WTC11 (cell line): ENCODE measurements around the gene CEP170B. TPM values are rescaled to one million over a fixed set of nuclear protein-coding genes. Genes with fewer than 3 reads are reported as not detected.

Experiments
- ATAC-seq: fragments of 200-7000 bp; cut with Tn5 transposase; 2 replicates; pipeline ENCODE4 v1.10.0; 2021; ENCODE audit warnings: mild to moderate bottlenecking, moderate library complexity
- CTCF ChIA-PET: fragments of 300-600 bp; sonication (Branson Sonifier 250); formaldehyde crosslinking; loops from one replicate; lab custom pipeline; 2021; ENCODE audit warnings: antibody characterized with exemption; lab: Charles Lee
- POLR2A ChIA-PET: fragments of 350-600 bp; sonication (Branson Sonifier 250); formaldehyde crosslinking; loops from one replicate; lab custom pipeline; 2021; ENCODE audit warnings: antibody characterized with exemption; lab: Charles Lee
- DNase-seq: peaks from one replicate; pipeline ENCODE4 v3.0.0; 2021; ENCODE audit warnings: low spot score
- H3K27ac Mint-ChIP-seq: 2 replicates; pipeline ENCODE4 v1.8.0; 2021; ENCODE audit warnings: mixed read lengths
- H3K27me3 Mint-ChIP-seq: 2 replicates; pipeline ENCODE4 v1.8.0; 2021; ENCODE audit warnings: low read depth, mild to moderate bottlenecking, moderate library complexity, mixed read lengths
- H3K36me3 Mint-ChIP-seq: 2 replicates; pipeline ENCODE4 v1.8.0; 2021; ENCODE audit warnings: mixed read lengths
- H3K4me1 Mint-ChIP-seq: 2 replicates; pipeline ENCODE4 v1.8.0; 2022; ENCODE audit warnings: mixed read lengths
- H3K4me3 Mint-ChIP-seq: 2 replicates; pipeline ENCODE4 v1.8.0; 2021; ENCODE audit warnings: mild to moderate bottlenecking, moderate library complexity, mixed read lengths
- H3K9me3 Mint-ChIP-seq: 2 replicates; pipeline ENCODE4 v1.8.0; 2021; ENCODE audit warnings: mixed read lengths
- EMX1 ChIP-seq: fragments of 250-450 bp; sonication (Bioruptor Pico); IDR thresholded peaks from 2 replicates; pipeline ENCODE4 v1.8.0; 2021; ENCODE audit warnings: mild to moderate bottlenecking
- ETV6 ChIP-seq: sonication (generic); formaldehyde crosslinking; IDR thresholded peaks from 2 replicates; pipeline ENCODE4 v1.8.1; 2022; ENCODE audit warnings: mild to moderate bottlenecking, missing genetic modification reagents
- FOXK1 ChIP-seq: sonication (generic); formaldehyde crosslinking; IDR thresholded peaks from 2 replicates; pipeline ENCODE4 v1.8.0; 2022; ENCODE audit warnings: mild to moderate bottlenecking, moderate library complexity, missing genetic modification reagents
- GABPB1 ChIP-seq: sonication (generic); formaldehyde crosslinking; IDR thresholded peaks from 2 replicates; pipeline ENCODE4 v1.8.1; 2023; ENCODE audit warnings: mild to moderate bottlenecking, missing genetic modification reagents
- GTF2I ChIP-seq: fragments of 250-450 bp; sonication (Bioruptor Pico); conservative IDR thresholded peaks from 2 replicates; pipeline ENCODE4 v1.4.0; 2021; ENCODE audit warnings: mild to moderate bottlenecking
- HMGA2 ChIP-seq: fragments of 250-450 bp; sonication (Bioruptor Pico); IDR thresholded peaks from 2 replicates; pipeline ENCODE4 v1.4.0; 2021; ENCODE audit warnings: mild to moderate bottlenecking, moderate library complexity
- IRF2 ChIP-seq: sonication (generic); formaldehyde crosslinking; IDR thresholded peaks from 2 replicates; pipeline ENCODE4 v1.8.0; 2022; ENCODE audit warnings: low read depth, missing genetic modification reagents, borderline replicate concordance
- MXD4 ChIP-seq: fragments of 250-450 bp; sonication (Bioruptor Pico); IDR thresholded peaks from 2 replicates; pipeline ENCODE4 v1.8.0; 2021; ENCODE audit warnings: mild to moderate bottlenecking, moderate library complexity, borderline replicate concordance
- MYBL2 ChIP-seq: sonication (generic); formaldehyde crosslinking; IDR thresholded peaks from 2 replicates; pipeline ENCODE4 v1.8.1; 2023; ENCODE audit warnings: mild to moderate bottlenecking, moderate library complexity, missing genetic modification reagents
- NFE2L1 ChIP-seq: sonication (generic); formaldehyde crosslinking; IDR thresholded peaks from 2 replicates; pipeline ENCODE4 v1.8.1; 2023; ENCODE audit warnings: missing genetic modification reagents
- NFYB ChIP-seq: sonication (generic); formaldehyde crosslinking; conservative IDR thresholded peaks from 2 replicates; pipeline ENCODE4 v1.8.0; 2022; ENCODE audit warnings: low read depth, missing genetic modification reagents
- TEAD4 ChIP-seq: sonication (generic); formaldehyde crosslinking; IDR thresholded peaks from 2 replicates; pipeline ENCODE4 v1.8.0; 2022; ENCODE audit warnings: mild to moderate bottlenecking, missing genetic modification reagents
- ZNF219 ChIP-seq: sonication (generic); formaldehyde crosslinking; IDR thresholded peaks from 2 replicates; pipeline ENCODE4 v1.8.0; 2023; ENCODE audit warnings: missing genetic modification reagents, mild to moderate bottlenecking, borderline replicate concordance
- ZNF232 ChIP-seq: sonication (generic); formaldehyde crosslinking; IDR thresholded peaks from 2 replicates; pipeline ENCODE4 v1.8.0; 2022; ENCODE audit warnings: mild to moderate bottlenecking, missing genetic modification reagents
- ZNF416 ChIP-seq: fragments of 250-450 bp; sonication (Bioruptor Pico); IDR thresholded peaks from 2 replicates; pipeline ENCODE4 v1.9.0; 2021; ENCODE audit warnings: mild to moderate bottlenecking, inconsistent platforms
- ZNF671 ChIP-seq: fragments of 250-450 bp; sonication (Bioruptor Pico); IDR thresholded peaks from 2 replicates; pipeline ENCODE4 v1.8.0; 2021; ENCODE audit warnings: mild to moderate bottlenecking
- total RNA-seq: library from RNA; stranded (reverse); gene quantifications from 3 replicates; pipeline ENCODE4 v1.2.3, GENCODE V29; 2021
- TF ChIP-seq, protein P1 (sequence below): sonication (generic); formaldehyde crosslinking; IDR thresholded peaks from 2 replicates; pipeline ENCODE4 v1.8.1; 2022; ENCODE audit warnings: low read depth, missing genetic modification reagents, borderline replicate concordance
- TF ChIP-seq, protein P2 (sequence below): sonication (generic); formaldehyde crosslinking; IDR thresholded peaks from 2 replicates; pipeline ENCODE4 v1.8.0; 2022; ENCODE audit warnings: mild to moderate bottlenecking, missing genetic modification reagents
- TF ChIP-seq, protein P3 (sequence below): fragments of 250-450 bp; sonication (Bioruptor Pico); IDR thresholded peaks from 2 replicates; pipeline ENCODE4 v1.9.0; 2021; ENCODE audit warnings: moderate library complexity, mild to moderate bottlenecking, inconsistent platforms, borderline replicate concordance

CEP170B gene
- total RNA-seq, 1 experiment from 2014 or later = 47.0 TPM

DNA sequence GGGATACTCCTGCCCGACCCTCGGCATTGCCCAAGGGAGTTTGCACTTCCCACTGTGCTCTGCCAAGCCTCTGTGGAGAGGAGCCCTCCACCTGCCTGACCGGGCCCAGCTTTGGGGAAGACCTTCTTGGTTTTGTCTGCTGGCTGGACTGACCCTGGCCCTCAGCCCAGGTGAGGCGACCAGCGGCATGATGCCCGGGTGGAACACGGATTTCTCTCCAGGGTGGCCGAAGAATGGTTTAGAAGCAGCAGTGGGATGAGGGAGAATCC is 48.5 kb upstream of the CEP170B start:
- TF ChIP-seq ZNF671 (CRISPR knock-in tag) (no peak), ZNF219 (CRISPR knock-in tag) (no peak), FOXK1 (no peak), NFYB (no peak)
- TF ChIP-seq, all 79 proteins: peak for 0
- no peaks in the 10 kb centered on the region; the same call in 1 of the 2 replicates for H3K36me3 Mint-ChIP-seq
- H3K4me1 Mint-ChIP-seq = peaks cover 20% of the 10 kb centered on the region
- H3K9me3 Mint-ChIP-seq = no peaks in the 10 kb centered on the region
- ATAC-seq (no peak), DNase-seq (no peak)
- H3K27ac Mint-ChIP-seq = peak overlapping the region; percentile 78; the same call in 1 of the 2 replicates
- CTCF ChIA-PET = no interaction called here
- POLR2A ChIA-PET = no interaction called here
- H3K4me3 Mint-ChIP-seq = peak overlapping the region; percentile 91
- peaks cover 2% of the 10 kb centered on the region; the same call in 1 of the 2 replicates for H3K27me3 Mint-ChIP-seq

DNA sequence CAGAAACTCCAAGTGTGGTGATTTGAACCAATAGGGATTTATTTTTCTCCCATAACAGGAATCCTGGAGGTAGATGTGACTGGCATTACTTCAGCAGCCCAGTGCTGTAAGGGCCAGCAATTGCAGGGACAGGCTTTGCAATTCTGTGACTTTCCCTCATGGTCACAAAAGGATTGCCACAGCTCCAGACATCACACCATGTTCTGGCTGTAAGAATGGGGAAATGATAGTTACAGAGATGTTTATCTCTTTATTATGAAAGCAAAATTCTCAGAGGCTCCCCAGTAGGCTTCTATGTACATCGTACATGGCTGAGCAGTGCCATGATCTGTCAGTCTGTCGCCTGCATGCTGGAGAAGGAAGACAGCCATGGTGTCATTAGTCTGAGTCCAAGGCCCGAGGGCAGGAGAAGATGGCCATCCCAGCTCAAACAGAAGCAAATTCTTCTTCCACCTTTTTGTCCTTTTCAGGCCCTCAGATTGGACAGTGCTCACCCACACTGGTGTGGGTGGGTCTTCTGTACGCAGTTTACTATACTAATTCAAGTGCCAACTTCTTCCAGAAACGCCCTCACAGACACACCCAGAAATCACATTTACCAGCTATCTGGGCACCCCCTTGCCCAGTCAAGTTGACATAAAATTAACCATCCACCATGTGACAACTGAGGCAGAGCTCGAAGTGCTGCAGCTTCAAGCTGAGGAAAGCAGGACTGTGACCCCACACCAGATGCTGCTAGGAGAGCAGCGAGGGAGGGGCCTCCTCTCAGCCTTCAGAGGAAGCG is 46.9 kb upstream of the CEP170B start:
- no peak overlapping the region for H3K27ac Mint-ChIP-seq
- CTCF ChIA-PET = interaction anchor here (1.2 to 5.2 kb wide), 2 partner anchors 49 to 137 kb away, joined by 3 to 58 read pairs; no protein-coding TSS in a partner anchor
- H3K9me3 Mint-ChIP-seq = no peaks in the 10 kb centered on the region
- peaks cover 20% of the 10 kb centered on the region for H3K4me1 Mint-ChIP-seq
- ATAC-seq (no peak), DNase-seq (peak; percentile 2)
- no peaks in the 10 kb centered on the region; the same call in 1 of the 2 replicates for H3K36me3 Mint-ChIP-seq
- TF ChIP-seq HMGA2 (CRISPR knock-in tag) (no peak), GTF2I (0 out of 2 replicates have a peak, but pooled peaks have one; percentile 40), ZNF416 (CRISPR knock-in tag) (peak; percentile 57; the same call in 1 of the 2 replicates)
- H3K4me3 Mint-ChIP-seq = no peak overlapping the region
- POLR2A ChIA-PET = interaction anchor here (1.3 kb wide), 1 partner anchor 66 kb away, joined by 3 read pairs; the partner anchor contains the start of gene SIVA1
- H3K27me3 Mint-ChIP-seq = peaks cover 2% of the 10 kb centered on the region; the same call in 1 of the 2 replicates

DNA sequence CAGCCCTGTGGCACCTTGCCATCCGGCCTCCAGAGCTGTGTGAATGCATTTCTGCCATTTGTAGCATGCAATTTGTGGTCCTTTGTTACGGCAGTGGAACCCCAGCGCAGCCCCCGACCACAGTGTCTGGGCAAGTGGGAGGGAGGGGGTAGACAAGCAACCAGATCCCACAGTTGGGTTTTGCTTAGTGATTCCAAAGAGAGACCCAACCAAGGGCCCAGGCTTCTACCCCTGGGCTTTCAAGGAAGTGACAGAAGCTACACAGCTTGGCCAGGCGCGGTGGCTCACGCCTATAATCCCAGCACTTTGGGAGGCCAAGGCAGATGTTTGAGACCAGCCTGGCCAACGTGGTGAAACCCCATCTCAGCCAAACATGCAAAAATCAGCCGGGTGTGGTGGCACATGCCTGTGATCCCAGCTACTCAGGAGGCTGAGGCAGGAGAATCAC is 46.3 kb upstream of the CEP170B start:
- ATAC-seq (no peak), DNase-seq (peak; percentile 2)
- H3K27me3 Mint-ChIP-seq = peaks cover 5% of the 10 kb centered on the region
- no peak overlapping the region for H3K4me3 Mint-ChIP-seq
- peaks cover 20% of the 10 kb centered on the region for H3K4me1 Mint-ChIP-seq
- no peaks in the 10 kb centered on the region; the same call in 1 of the 2 replicates for H3K36me3 Mint-ChIP-seq
- ChIA-PET POLR2A (interaction anchor here (1.3 kb wide), 1 partner anchor 66 kb away, joined by 3 read pairs; the partner anchor contains the start of gene SIVA1), CTCF (interaction anchor here (1.2 to 5.2 kb wide), 2 partner anchors 50 to 137 kb away, joined by 3 to 58 read pairs; no protein-coding TSS in a partner anchor)
- H3K27ac Mint-ChIP-seq = no peak overlapping the region
- TF ChIP-seq, protein P1, sequence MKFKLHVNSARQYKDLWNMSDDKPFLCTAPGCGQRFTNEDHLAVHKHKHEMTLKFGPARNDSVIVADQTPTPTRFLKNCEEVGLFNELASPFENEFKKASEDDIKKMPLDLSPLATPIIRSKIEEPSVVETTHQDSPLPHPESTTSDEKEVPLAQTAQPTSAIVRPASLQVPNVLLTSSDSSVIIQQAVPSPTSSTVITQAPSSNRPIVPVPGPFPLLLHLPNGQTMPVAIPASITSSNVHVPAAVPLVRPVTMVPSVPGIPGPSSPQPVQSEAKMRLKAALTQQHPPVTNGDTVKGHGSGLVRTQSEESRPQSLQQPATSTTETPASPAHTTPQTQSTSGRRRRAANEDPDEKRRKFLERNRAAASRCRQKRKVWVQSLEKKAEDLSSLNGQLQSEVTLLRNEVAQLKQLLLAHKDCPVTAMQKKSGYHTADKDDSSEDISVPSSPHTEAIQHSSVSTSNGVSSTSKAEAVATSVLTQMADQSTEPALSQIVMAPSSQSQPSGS (CRISPR knock-in tag) = no peak
- no peak for TF ChIP-seq IRF2 (CRISPR knock-in tag)
- H3K9me3 Mint-ChIP-seq = no peaks in the 10 kb centered on the region

DNA sequence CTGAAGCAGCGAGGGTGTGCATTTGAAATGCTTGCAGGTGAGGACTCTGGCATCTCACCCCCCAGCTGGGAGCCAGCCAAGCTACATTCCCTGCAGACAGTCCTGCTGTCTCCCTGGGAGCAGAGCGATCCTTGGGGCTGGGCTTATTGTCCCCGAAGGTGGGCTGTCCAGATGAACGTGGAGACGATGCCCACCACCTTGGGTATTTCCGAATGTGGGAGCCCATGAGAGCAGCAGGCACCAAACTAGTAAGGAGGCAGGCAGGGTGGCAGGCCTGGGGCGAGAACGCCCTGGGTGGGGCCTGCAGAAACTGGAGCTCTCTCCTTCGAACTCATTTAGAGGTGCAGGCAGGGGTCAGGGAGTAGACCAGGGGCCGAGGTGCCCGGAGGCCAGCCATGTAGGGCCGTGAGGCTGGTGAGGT is 45.7 kb upstream of the CEP170B start:
- Mint-ChIP-seq H3K36me3 (no peaks in the 10 kb centered on the region; the same call in 1 of the 2 replicates), H3K4me1 (peaks cover 17% of the 10 kb centered on the region), H3K9me3 (peaks cover 6% of the 10 kb centered on the region), H3K27ac (no peak overlapping the region), H3K4me3 (no peak overlapping the region), H3K27me3 (peaks cover 11% of the 10 kb centered on the region)
- peak; percentile 5 for DNase-seq
- no peak for ATAC-seq
- TF ChIP-seq ZNF232 (CRISPR knock-in tag) = no peak
- TF ChIP-seq ETV6 (CRISPR knock-in tag) = no peak
- ChIA-PET CTCF (interaction anchor here (5.2 kb wide), 1 partner anchor 51 kb away, joined by 58 read pairs; no protein-coding TSS in a partner anchor), POLR2A (no interaction called here)

DNA sequence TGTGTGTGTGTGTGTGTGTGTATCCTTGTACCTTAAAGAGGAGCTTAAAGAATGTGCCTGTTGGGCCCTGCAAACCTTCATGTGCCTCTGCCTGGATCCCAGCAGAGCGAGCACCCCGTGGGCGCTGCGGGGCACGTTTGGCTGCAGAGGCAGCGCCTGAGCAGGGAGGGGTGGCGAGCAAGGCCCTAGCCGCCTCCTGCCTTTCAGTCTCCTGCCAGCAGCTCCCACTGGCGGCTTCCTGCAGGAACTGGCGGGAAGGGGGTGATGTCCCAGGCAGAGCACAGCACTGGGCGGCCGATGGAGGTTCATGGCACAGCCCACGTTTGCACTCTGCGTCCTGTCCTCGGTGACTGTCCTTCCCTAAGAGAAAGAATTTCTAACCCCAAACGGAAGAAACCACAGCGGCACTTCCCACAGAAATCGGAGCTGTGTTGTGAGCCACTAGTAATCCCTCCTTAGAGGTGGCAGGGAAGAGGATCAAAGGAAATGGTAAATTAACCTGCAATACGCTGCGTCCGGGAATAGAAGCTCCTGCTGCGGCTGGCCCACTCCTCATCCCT is 44.3 kb upstream of the CEP170B start:
- ChIA-PET POLR2A (no interaction called here), CTCF (interaction anchor here (0.6 to 5.2 kb wide), 18 partner anchors 9 to 270 kb away, joined by 3 to 58 read pairs (median 4); partner anchors contain the start of genes CDCA4, SIVA1 and ZBTB42)
- Mint-ChIP-seq H3K36me3 (no peaks in the 10 kb centered on the region; the same call in 1 of the 2 replicates), H3K9me3 (peaks cover 14% of the 10 kb centered on the region), H3K27me3 (peaks cover 25% of the 10 kb centered on the region), H3K4me1 (peaks cover 18% of the 10 kb centered on the region), H3K27ac (no peak overlapping the region), H3K4me3 (no peak overlapping the region)
- peak; percentile 80 for ATAC-seq
- TF ChIP-seq, protein P1 (CRISPR knock-in tag) = no peak
- 0 out of 2 replicates have a peak, but pooled peaks have one; percentile 42 for TF ChIP-seq GABPB1 (CRISPR knock-in tag)
- TF ChIP-seq MYBL2 (CRISPR knock-in tag) = no peak
- TF ChIP-seq NFE2L1 = 0 out of 2 replicates have a peak, but pooled peaks have one; percentile 53
- no peak for TF ChIP-seq EMX1
- TF ChIP-seq MXD4 (CRISPR knock-in tag) = no peak
- no peak for TF ChIP-seq TEAD4 (CRISPR knock-in tag)
- TF ChIP-seq, protein P2, sequence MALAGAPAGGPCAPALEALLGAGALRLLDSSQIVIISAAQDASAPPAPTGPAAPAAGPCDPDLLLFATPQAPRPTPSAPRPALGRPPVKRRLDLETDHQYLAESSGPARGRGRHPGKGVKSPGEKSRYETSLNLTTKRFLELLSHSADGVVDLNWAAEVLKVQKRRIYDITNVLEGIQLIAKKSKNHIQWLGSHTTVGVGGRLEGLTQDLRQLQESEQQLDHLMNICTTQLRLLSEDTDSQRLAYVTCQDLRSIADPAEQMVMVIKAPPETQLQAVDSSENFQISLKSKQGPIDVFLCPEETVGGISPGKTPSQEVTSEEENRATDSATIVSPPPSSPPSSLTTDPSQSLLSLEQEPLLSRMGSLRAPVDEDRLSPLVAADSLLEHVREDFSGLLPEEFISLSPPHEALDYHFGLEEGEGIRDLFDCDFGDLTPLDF = 0 out of 2 replicates have a peak, but pooled peaks have one; percentile 45
- TF ChIP-seq, protein P3, sequence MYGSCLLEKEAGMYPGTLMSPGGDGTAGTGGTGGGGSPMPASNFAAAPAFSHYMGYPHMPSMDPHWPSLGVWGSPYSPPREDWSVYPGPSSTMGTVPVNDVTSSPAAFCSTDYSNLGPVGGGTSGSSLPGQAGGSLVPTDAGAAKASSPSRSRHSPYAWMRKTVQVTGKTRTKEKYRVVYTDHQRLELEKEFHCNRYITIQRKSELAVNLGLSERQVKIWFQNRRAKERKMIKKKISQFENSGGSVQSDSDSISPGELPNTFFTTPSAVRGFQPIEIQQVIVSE (CRISPR knock-in tag) = no peak
- DNase-seq = peak; percentile 76
